Stimulated activated CD8-positive, alpha-beta memory T cell treated with anti-CD3 and anti-CD28 coated beads, Interleukin-7, amount 100 ng/mL, for 24 hours (primary cell): ENCODE measurements around the gene ZFHX3.

ENCODE experiments used
- DNase-seq: peaks from one replicate; pipeline ENCODE4 v3.0.0-alpha.2; 2020; ENCODE audit warnings: low read depth

The ZFHX3 gene

DNA sequence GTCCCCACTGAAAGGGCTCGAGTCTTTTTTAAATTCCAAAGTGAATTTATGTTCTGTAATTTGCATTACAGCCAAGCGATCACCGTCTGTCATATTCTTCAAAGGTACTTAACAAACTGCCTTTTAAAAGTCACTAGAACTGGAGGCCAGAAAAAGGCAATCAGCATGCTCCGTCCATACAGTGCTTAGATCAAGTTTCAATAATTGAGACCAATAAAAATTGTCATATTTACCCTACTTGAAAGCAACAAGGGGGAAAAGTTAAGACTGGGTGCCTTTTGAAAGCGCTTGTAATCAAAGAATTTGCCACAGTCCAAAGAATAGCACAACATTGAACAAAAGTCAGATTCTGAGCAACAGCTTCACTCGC is 9.0 kb upstream of the ZFHX3 start:
- DNase-seq: no peak

- DNase-seq: no peak
Measured at GRCh38 chr16:73056448-73056847, 8.5 kb upstream of the ZFHX3 start.

DNA sequence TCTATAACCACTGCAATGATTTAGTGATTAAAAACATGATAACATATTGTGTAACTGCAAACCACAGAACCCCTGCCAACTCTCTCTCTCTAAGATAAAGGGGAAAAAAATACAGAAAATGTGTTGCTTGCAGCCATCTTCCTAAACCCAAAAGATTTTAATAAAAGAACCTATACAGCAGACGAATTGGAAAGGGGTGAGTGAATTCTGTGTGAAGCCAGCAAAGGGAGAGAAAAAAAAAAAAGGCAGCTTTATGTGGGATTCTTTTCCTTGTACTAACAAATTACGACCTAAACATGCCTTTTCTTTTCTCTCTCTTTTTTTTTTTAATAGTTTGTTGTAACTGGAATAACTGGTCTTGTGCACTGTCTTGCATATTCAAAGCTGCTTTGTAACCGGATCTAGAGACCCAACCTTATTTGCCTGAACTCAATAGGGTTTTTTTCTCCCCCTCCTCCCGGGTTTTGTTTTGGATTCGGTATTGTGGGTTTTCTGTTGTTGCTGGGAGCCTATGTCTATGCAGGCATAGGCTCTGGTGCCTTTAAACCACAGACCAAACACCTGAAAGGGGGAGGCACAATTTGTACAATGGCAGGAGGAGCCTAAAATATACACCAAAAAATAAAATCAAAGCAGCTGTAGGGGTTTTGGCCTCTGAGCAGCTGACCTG is 7.0 kb upstream of the ZFHX3 start:
- DNase-seq: no peak

GRCh38 chr16:73054498-73054812 is 6.5 kb upstream of the ZFHX3 start:
- DNase-seq: no peak

- no peak for DNase-seq
Measured at GRCh38 chr16:73054125-73054484, 6.2 kb upstream of the ZFHX3 start.

GRCh38 chr16:73053364-73054124 is 5.6 kb upstream of the ZFHX3 start:
- no peak for DNase-seq

DNA sequence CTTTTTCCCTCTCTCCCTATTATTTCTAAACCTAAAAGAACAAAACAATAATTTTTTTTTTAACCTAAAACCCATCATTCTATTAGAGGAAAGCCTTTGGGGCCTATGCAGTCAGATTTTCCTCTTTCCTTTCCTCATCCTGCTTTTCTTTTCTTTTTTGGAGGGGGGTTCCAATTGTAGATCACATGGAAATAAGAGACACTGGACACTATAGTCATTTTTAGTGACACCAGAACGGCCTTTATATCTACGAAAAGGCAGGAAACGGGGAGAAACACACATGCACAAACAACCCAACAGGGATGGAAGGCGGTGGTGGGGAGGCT is 5.1 kb upstream of the ZFHX3 start:
- DNase-seq: no peak

DNA sequence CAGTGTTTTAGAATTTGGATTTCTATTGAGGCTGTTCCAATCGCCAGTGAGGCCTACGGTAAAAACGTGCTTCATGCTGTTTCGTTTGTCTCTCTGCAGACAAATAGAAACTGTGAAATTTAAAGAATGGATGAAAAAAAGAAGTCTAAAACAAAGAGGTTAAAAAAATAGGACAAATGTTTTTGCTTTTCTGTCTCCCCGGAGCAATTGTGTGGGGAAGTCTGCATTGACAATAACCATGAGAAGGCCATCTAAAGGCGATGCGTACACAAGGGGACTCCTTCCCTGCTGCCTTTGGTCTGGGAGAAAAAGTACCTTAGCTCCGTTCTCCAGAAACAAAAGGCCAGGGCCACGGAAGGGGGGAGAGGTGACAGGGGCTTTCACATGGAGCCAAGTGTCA is 4.6 kb upstream of the ZFHX3 start:
- no peak for DNase-seq

DNA sequence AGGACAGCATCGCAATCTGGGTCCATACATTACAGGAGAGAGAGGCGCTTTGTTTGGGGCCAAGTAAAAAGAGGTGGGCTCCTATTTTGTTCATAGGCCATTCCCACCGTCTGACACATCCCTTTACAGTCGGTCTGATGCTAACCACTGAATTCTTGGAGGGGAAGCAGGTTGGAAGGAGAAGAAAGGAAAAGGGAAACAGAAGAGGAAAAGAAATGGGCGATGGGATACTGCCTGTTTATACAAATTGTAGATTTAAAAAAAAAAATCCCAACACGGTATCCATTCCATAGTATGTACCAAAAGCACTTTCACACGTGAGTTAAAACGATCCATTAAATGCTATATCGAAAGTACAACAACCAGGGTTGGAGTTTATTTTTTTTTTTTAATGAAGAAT is 4.0 kb upstream of the ZFHX3 start:
- no peak for DNase-seq

GRCh38 chr16:73051226-73051625 is 3.3 kb upstream of the ZFHX3 start:
- no peak for DNase-seq

- DNase-seq: no peak
Measured at GRCh38 chr16:73050201-73051099, 2.5 kb upstream of the ZFHX3 start.

- no peak for DNase-seq
Measured at GRCh38 chr16:73049511-73049910, 1.6 kb upstream of the ZFHX3 start.

DNA sequence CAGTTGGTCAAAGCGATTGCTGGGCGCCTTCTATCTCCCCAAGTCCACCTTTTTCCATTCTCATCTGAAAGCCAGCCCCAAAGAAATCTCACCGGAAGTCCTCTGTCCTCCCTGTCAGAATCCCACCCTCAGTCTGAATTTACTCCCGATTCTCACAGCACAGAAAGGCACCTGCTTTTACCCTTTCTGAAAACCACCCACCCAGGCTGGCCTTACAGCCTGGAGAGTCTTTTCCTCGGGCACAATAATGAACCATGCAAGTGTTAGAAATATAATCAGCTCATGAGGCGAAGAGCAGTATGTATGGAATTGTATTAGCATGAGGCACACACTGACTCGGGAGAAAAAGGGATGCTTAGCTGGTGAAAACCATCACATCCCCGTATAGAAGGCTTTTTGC is 1.2 kb upstream of the ZFHX3 start:
- DNase-seq: no peak

DNA sequence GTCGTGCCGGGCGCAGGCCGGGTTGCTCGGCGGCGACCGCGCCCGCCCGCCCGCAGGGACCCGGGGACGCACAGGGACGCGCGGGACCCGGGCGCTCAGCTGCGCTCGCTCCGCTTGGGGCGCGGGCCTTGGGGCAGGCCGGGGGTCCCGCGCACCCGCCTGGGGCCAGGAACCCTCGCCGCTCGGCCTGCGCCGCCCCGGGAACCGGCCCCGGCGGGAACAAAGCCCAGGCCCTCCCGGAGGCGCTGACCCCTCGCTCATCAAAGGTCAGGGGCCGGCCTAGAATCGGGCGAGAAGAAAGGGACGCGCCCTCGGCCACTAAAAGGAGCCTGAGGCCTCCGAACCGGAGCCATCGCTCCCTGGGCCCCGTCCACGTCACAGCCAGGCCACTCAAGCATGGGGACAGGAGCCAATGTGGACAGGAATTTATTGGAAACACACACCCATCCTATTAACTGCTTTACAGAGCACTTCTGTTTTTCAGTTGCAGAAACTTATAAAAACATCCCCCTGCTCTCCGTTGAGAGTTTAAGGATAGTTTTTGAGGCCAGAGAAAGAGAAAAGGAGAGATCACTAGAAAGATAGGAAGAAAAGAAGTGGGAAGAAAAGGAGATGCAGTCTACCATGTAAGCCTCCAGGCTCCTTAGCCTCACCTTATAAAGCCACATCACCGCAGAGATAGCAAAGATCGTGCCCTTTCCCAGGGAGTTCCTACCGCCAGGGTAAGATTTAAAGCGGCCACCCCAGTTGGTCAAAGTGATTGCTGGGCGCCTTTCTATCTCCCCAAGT is 558 bp upstream of the ZFHX3 start:
- DNase-seq: no peak

GRCh38 chr16:73047221-73047535 is 750 bp downstream of the ZFHX3 start:
- no peak for DNase-seq

- no peak for DNase-seq
Measured at GRCh38 chr16:73046849-73047214, 1.1 kb downstream of the ZFHX3 start.

- DNase-seq: no peak
Measured at GRCh38 chr16:73046202-73046848, 1.6 kb downstream of the ZFHX3 start.

DNA sequence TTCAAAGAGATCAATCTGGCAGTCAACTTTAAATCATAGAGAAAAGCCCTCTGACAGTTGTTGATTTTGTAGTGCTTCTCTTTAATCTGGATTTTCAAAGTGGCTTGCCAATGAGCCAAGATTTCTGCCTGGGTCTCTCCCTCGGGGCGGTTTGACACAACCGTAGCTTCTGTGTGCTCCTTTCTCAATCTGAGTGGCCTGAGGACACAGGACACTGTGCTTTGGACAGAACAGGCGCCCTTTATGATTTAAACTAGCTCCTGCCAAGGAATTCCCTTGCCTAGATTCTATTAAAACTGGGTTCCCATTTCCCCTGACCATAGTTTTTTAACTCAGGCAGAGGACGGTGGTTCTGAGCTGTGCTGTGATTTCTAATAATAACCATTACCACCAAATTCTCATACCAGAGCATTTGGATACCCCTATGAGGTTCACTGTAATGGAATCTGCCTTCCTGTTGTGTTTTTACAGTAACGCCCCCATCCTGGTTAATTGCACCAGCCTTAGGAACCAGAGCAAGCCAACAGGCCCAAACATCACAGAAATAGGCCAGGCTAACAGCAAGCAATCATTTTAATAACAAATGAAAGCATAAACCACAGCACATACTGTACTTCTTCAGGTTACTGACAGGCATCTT is 4.0 kb downstream of the ZFHX3 start:
- DNase-seq: no peak

GRCh38 chr16:73042807-73043206 is 5.1 kb downstream of the ZFHX3 start:
- no peak for DNase-seq

DNA sequence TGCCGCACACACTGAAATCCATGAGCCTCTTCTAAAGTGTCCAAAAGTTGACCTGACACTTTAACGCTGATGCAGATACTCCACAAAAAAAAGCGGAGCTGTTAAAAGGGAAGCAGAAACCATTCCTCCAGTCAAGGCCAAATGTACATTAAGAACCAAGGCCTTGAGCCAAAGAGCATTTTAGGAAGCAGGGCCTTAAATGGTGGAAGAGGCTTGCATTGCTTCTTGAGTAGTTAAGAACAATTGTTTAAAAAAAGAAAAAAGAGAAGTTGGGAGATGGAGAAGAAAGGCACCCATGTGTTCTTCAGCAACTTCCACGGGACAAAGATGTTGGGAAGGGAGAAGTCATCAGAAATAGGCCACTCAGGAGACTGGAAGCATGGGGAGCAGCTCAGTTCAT is 6.3 kb downstream of the ZFHX3 start:
- no peak for DNase-seq

GRCh38 chr16:73040735-73041402 is 7.1 kb downstream of the ZFHX3 start:
- DNase-seq: no peak
